Muscle layer of colon (tissue), 2 donors: ENCODE results near the gene FAM3A.
"Not testable (repeated sequence)": the region's sequence is repeated elsewhere in the genome, so short reads cannot be mapped to it uniquely, and the experiment has no call there.

Experiments used
- H3K27ac ChIP-seq: one replicate; pipeline ENCODE4 v1.7.0; 2013; ENCODE audit warnings: low read depth, mild to moderate bottlenecking, low read length, moderate library complexity
- H3K27me3 ChIP-seq, 2 donors: one replicate each; pipeline ENCODE4 v1.7.0; 2013; ENCODE audit warnings: low read length in 2 of 2, mild to moderate bottlenecking in 2 of 2; ENCODE audit not compliant: insufficient read depth in 2 of 2, control insufficient read depth in 1 of 2
- H3K36me3 ChIP-seq: one replicate; pipeline ENCODE4 v1.7.0; 2013; ENCODE audit warnings: mild to moderate bottlenecking, low read length; ENCODE audit not compliant: insufficient read depth
- H3K4me1 ChIP-seq: one replicate; pipeline ENCODE4 v1.7.0; 2013; ENCODE audit warnings: mild to moderate bottlenecking, low read length; ENCODE audit not compliant: insufficient read depth
- H3K4me3 ChIP-seq, 2 donors: one replicate each; pipeline ENCODE4 v1.7.0; 2013; ENCODE audit warnings: low read length in 2 of 2, low read depth in 1 of 2, mild to moderate bottlenecking in 1 of 2, moderate library complexity in 1 of 2
- H3K9ac ChIP-seq: one replicate; pipeline ENCODE4 v1.7.0; 2013; ENCODE audit warnings: low read length
- H3K9me3 ChIP-seq: one replicate; pipeline ENCODE4 v1.7.0; 2013; ENCODE audit warnings: mild to moderate bottlenecking, low read length
- donor health status: abdominal sarcoma.
- donor health status: Adenocarcinoma of cecum.

The FAM3A gene, protein sequence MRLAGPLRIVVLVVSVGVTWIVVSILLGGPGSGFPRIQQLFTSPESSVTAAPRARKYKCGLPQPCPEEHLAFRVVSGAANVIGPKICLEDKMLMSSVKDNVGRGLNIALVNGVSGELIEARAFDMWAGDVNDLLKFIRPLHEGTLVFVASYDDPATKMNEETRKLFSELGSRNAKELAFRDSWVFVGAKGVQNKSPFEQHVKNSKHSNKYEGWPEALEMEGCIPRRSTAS

DNA sequence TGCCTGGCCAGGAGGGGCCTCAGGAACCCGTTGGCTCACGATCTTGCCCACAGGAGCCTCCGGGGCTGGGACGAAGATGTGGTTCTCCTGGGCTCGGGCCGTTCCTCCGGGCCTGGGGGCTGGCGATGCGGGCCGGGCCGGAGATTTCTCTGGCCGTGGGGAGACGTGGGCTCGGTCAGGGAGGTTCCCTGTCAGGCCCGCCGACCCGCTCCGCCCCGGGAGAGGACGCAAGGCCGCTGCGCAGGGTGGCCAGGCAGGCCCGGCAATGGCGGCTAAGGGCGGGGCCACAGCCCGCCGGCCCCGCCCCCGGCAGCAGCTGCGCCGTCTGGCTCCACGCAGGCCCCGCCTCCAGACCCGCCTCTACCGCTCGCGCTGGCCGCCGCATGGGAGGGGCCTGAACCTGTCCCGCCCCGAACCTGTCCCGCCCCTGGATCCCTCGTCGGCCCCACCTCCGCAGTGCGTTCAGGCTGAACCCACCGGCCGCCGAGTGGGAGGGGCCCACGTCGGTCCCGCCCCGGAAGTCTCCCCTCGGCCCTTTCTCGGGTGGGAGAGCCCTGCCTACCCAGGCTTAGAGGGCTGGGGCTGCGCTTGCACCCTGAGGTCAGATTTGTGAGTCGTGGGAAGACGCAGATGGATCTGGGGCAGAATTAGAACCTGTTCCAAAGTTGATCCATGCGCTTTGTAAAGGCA, at the start of gene FAM3A:
TSS of gene FAM3A (minus strand) at position 267 of the 690 bp plus-strand sequence. CDS start 460 bp downstream, outside the sequence.
- Histone ChIP-seq H3K9me3 (no peaks in the 10 kb centered on the region), H3K36me3 (no peaks in the 10 kb centered on the region), H3K27ac (peak within 1 kb of the TSS; percentile 86), H3K9ac (peak within 1 kb of the TSS; percentile 50), H3K4me1 (peaks cover 7% of the 10 kb centered on the region), H3K4me3 (peak within 1 kb of the TSS; percentile 32 to 63), H3K27me3 (no peaks in the 10 kb centered on the region)

DNA sequence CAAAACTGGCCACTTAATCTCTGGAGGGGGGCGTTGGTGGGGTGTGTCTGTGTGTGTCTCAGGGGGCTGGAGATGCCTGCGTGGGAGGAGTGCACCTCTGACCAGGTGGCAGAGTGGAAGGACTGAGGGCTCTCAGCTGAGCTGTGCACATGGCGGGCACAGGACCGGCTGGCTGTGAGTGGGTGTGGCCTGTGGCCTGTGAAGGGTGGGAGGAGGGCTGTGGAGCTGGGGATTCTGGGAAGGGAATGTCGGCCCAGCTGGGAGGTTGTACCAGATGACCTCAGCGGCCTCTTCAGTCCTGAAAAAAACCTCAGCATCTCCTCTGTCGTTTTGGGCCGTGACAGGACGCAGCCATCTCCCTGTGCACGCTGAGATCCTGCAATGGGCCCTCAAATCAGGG, 46.3 kb upstream of the FAM3A start:
- H3K36me3 ChIP-seq, H3K4me3 ChIP-seq, H3K9me3 ChIP-seq, H3K4me1 ChIP-seq, H3K27ac ChIP-seq, H3K27me3 ChIP-seq, H3K9ac ChIP-seq: not testable (repeated sequence)

DNA sequence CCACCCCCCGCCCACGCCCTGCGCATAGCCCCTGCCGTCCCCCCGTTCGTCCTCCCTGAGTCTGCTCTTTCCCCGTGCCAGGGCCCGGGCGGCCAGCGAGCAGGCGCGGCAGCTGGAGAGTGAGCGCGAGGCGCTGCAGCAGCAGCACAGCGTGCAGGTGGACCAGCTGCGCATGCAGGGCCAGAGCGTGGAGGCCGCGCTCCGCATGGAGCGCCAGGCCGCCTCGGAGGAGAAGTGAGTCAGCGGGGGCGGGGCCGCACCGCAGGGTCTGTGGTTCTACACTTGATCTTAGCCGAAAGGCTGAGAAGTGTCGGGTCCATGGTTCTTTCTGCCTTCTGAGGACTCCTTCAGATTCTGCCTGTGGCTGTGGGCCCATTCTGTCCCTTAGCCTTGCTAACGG, 44.3 kb upstream of the FAM3A start:
- not testable (repeated sequence) for H3K4me3 ChIP-seq, H3K9me3 ChIP-seq, H3K4me1 ChIP-seq, H3K27me3 ChIP-seq, H3K36me3 ChIP-seq, H3K9ac ChIP-seq, H3K27ac ChIP-seq

DNA sequence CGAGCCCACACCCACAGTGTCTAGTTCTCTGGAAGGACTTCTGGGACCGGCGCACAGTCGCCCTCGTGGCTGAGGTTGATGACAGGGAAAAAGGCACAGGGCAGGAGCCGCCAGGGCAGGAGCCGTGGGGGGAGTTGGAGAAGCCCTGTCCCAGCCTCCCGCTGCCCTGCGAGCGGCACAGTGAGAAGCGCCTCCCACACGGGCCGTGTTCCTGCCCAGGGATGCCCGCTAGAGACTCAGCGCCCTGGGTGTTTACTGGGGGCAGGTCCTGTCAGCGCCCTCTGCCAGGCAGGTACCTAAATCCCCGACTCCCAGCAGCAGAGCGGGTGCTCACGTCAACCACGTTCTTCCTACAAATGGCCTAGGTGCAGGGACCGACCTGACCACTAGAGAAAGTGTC, 42.9 kb upstream of the FAM3A start:
- not testable (repeated sequence) for H3K4me1 ChIP-seq, H3K4me3 ChIP-seq, H3K27me3 ChIP-seq, H3K27ac ChIP-seq, H3K9ac ChIP-seq, H3K9me3 ChIP-seq
- peaks cover 11% of the 10 kb centered on the region for H3K36me3 ChIP-seq

DNA sequence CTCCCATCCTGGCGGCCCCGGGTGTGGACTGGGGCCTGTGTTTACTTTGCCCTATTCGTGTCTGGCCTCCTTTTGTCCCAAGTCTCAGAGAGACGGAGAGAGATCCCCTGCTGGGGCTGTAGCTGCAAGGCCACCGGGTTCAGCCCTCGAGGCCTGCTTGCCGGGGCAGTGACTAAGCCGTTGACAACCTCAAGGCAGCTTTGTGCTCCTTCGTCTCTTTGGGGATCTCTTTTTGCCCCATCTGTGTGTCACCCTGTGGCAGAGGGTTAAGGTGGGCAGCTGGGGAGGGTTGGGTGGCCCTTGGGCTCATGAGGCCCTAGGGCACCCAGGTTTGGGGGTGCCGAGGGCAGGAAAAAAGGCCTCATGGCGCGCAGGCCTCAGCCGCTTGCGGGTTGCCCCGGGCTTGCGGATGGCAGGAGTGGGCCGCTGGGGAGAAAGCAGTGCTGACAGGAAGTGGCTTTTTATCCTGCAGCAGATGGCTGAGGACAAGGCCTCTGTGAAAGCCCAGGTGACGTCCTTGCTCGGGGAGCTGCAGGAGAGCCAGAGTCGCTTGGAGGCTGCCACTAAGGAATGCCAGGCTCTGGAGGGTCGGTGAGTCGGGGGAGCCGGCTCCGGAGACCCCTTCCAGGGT, 42.1 kb upstream of the FAM3A start:
- not testable (repeated sequence) for H3K9me3 ChIP-seq, H3K4me1 ChIP-seq, H3K27ac ChIP-seq, H3K9ac ChIP-seq, H3K4me3 ChIP-seq, H3K27me3 ChIP-seq
- peaks cover 11% of the 10 kb centered on the region for H3K36me3 ChIP-seq

DNA sequence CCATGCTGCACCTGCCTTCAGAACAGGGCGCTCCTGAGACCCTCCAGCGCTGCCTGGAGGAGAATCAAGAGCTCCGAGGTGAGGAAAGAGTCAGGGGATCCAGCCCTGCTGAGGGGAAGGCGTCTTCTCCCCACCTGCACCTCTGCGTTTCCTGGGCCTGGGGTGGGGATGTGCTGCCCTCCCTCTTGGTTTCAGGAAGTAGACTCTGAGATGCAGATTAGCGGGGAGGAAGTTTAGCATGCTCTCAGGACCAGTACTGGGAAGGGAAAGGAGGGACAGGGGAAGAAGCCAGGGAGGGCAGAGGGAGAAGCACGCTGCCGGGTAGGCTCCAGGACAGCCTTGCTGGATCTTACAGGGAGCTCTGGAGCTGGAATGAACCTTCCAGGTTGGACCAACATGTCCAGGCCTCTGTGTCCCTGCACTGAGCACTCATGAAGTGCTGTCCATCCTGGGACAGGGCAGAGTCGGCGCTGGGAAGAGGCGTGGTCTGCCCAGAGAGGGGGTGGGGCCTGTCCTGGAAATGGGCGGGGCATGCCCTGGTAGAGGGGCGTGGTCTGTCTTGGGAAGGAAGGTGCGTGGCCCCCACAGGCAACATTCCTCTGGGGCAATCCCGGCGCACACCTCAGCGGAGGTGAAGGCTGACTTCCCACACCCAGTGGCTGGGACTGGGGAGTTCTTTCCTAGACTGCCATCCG, 36.2 kb upstream of the FAM3A start:
- H3K27me3 ChIP-seq, H3K9ac ChIP-seq, H3K4me1 ChIP-seq, H3K9me3 ChIP-seq, H3K27ac ChIP-seq, H3K4me3 ChIP-seq: not testable (repeated sequence)
- peaks cover 11% of the 10 kb centered on the region for H3K36me3 ChIP-seq

DNA sequence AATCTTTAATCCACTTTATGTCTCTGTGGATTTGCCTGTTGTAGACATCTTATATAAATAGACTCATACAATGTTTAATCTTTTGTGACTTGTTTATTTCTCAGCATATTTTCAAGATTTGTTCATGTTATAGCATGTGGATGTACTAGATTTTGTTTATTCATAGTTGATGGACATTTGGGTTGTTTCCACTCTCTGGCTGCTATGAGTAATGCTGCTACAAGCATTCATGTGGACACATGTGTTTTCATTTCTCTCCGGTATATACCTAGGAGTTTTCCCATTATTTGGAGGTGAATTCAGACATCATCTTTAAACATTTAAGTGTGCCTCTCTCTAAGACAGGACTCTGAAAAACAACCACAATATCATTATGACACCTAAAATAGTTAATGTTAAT, 33.7 kb upstream of the FAM3A start:
- Histone ChIP-seq H3K9ac (no peak overlapping the region), H3K27ac (no peak overlapping the region), H3K9me3 (no peaks in the 10 kb centered on the region), H3K27me3 (peaks cover 0 to 4% of the 10 kb centered on the region in 2 donors), H3K4me1 (no peaks in the 10 kb centered on the region), H3K4me3 (no peak overlapping the region), H3K36me3 (peaks cover 5% of the 10 kb centered on the region)

DNA sequence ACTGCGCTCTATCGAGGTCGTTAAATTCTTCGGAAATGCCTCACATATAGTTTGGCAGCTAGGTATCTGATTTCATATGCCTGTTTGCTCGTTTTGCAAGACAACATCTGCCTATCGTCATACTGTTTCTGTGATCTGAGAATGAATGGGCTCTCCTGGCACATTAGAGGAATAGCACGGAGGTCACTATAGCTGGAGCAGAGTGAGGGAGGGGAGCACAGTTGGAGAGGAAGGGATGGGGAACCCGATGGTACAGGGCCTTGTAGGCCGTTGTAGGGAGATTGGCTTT, 31.9 kb upstream of the FAM3A start:
- Histone ChIP-seq H3K27me3 (peaks cover 0 to 4% of the 10 kb centered on the region in 2 donors), H3K27ac (peak overlapping the region; percentile 78), H3K4me3 (peak overlapping the region; percentile 55 to 58), H3K9ac (peak overlapping the region; percentile 46), H3K4me1 (no peaks in the 10 kb centered on the region), H3K9me3 (no peaks in the 10 kb centered on the region), H3K36me3 (no peaks in the 10 kb centered on the region)

DNA sequence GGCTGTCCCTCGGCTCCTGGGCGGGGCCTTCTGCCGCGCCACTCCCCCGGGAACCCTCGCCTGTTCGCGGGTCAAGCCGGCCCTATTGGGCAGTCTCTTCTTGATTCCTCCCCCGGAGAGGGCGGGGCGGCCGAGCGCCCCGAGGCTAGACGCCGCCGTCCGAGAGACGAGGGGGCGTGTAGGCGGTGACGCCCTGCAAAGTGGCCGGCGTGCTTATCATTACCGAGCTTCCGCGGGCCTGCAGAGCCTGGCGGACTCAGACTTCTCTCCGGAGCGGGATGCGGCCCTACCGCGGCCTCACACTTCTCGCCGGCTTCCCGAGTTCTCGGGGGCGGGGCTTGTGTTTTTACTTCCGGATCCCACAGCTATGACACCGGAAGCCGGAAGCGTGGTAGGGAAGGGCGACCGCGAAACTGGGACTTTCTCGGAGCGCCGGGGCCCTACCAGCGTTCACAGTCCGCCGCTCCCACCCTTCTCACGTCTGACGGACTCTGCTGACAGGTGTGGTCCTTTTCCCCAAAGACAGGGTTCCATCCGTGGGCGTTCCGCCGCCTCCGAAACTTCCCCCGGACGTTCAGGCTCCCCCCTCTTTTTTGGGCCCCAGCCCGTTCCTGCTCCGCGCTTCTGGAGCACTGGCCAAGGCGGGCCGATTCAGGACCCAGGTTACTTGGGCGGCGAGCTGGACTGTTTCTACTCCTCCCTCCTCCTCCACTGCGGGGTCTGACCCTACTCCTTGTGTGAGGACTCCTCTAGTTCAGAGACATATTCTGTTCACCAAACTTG, 31.4 kb upstream of the FAM3A start, which contains the start of gene IKBKG:
TSS of gene IKBKG (plus strand) at position 376 of the 783 bp plus-strand sequence. CDS start 4,383 bp downstream, outside the sequence.
- peak within 1 kb of the TSS; percentile 55 to 58 for H3K4me3 ChIP-seq
- H3K9me3 ChIP-seq = no peaks in the 10 kb centered on the region
- H3K27ac ChIP-seq = peak within 1 kb of the TSS; percentile 78
- H3K36me3 ChIP-seq = no peaks in the 10 kb centered on the region
- peak within 1 kb of the TSS; percentile 46 for H3K9ac ChIP-seq
- H3K27me3 ChIP-seq = peaks cover 0 to 4% of the 10 kb centered on the region in 2 donors
- no peaks in the 10 kb centered on the region for H3K4me1 ChIP-seq

DNA sequence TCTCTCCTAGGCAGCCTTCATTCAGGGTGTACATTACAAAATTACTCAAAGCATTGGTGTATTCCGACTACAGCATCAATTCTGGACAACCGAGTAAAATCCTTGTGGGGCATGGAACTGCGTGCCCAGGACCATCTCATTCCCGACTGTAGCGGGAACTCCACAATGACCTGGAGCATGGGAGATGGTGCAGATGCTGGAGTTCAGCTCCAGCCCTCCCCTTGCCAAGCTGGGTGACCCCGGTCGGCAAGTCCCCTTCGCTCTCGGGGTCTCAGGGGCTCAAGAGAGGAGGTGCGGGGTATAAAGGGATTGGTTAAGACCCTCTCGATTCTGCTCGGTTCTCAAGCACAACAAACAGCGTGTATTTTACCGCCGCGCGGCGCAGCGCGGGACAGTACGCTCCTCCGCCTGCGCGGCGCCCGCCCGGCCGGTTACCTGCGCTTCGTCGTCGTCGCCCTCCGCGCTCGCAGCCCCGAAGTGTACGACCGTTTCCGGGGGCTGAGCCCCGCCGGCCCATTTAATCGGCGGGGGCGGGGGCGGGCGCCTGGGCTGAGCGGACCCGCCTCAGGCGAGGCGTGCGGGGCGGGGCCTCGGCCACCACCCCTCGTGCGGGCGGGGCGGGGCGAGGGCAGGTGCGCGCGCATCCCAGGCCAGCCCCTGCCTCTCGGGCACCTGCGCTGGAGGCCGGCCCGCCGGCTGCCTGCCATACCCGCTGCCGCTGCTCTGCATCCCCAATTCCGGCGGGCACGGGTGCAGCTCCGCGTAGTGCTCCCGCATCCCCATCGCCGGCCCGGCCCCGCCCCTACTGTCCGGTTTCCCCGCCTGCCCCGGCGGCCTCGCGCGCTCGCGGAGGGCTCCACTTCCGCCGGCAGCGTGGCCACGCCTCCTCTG, 30.6 kb upstream of the FAM3A start, which contains the start of gene G6PD:
TSS of gene G6PD (minus strand) at position 493 of the 891 bp plus-strand sequence. CDS start 691 bp downstream, outside the sequence.
- H3K4me1 ChIP-seq = no peaks in the 10 kb centered on the region
- no peaks in the 10 kb centered on the region for H3K36me3 ChIP-seq

More for the DNA sequence above, 30.6 kb upstream of the FAM3A start, which contains the start of gene G6PD:
- Histone ChIP-seq H3K4me3 (peak within 1 kb of the TSS; percentile 55 to 58), H3K27ac (peak within 1 kb of the TSS; percentile 78), H3K9me3 (no peaks in the 10 kb centered on the region), H3K27me3 (peaks cover 0 to 4% of the 10 kb centered on the region in 2 donors), H3K9ac (peak within 1 kb of the TSS; percentile 46)
